GM12865 (cell line): Measurements from ENCODE around the gene MID1.

ENCODE experiments used
- DNase-seq: peaks from one replicate; pipeline ENCODE4 v3.0.0; 2010; ENCODE audit warnings: low read depth
- H3K4me3 ChIP-seq: 2 replicates; pipeline ENCODE4 v1.5.1; 2011; ENCODE audit warnings: mild to moderate bottlenecking, low read depth, low read length, control low read depth
- TF ChIP-seq, protein P1 (sequence below): IDR thresholded peaks from 2 replicates; pipeline ENCODE4 v1.5.1; 2011; ENCODE audit warnings: low read length, control low read depth, low read depth, inconsistent platforms; ENCODE audit not compliant: insufficient read depth; ENCODE audit errors: missing control alignments

The MID1 gene

DNA sequence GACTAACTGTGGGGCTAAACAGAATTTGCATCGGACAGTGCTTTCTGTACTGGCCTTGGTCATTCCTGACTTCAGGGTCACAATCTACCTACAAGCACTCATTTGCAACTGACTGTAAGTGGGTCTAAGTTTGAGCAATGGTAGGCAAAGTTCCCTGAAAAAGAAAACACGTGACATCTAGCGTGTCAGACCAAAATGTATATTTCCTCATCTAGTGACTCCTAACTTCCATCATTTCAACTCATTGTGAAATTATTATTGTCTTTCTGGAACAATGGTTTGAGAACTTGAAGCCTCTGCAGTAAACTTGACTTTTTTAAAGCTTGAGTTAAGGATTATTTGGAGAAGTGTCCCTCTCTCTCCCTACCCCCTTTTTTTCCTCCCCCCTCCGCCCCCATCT lies 113.6 kb downstream of the MID1 start:
- DNase-seq: no peak
- TF ChIP-seq, protein P1, sequence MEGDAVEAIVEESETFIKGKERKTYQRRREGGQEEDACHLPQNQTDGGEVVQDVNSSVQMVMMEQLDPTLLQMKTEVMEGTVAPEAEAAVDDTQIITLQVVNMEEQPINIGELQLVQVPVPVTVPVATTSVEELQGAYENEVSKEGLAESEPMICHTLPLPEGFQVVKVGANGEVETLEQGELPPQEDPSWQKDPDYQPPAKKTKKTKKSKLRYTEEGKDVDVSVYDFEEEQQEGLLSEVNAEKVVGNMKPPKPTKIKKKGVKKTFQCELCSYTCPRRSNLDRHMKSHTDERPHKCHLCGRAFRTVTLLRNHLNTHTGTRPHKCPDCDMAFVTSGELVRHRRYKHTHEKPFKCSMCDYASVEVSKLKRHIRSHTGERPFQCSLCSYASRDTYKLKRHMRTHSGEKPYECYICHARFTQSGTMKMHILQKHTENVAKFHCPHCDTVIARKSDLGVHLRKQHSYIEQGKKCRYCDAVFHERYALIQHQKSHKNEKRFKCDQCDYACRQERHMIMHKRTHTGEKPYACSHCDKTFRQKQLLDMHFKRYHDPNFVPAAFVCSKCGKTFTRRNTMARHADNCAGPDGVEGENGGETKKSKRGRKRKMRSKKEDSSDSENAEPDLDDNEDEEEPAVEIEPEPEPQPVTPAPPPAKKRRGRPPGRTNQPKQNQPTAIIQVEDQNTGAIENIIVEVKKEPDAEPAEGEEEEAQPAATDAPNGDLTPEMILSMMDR: no peak
- H3K4me3 ChIP-seq: no peak overlapping the region

DNA sequence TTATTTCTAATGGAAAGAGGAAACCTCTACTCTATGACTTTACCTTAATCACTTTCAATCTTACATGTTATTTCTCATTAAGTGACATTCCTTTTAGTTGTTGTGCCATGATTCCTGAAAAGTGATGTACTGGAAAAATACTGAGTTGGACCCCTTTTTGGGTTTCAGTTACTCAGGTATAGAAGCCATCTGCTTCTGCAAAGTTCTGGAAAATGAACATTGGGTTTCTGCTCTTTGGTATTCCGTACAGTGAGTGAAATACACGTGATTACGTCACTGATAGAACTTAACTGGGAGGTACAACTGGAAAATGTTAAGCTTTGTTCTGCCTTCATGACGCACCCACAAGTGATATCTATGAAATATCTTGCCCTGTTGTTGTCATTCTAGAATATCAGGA lies 114.7 kb downstream of the MID1 start:
- DNase-seq: no peak
- H3K4me3 ChIP-seq: no peak overlapping the region
- TF ChIP-seq, protein P1: no peak

DNA sequence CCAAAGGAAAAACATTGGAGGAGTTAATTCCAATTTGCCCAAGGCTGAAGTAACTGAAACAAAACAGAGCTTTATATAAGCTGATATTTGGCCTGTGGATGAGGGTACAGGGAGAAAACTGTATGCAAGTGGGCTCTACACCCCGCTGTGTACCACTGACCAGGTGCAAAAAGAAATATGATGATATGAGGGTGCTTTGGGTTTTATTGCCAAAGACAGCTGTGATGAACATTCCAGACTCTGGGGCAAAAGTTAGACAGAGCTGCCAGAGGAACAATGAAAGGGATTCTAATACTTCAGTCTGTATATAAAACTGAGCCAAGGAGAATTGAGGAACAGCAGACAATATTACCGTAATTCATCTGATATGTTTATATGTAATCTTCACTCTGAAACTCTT lies 117.4 kb downstream of the MID1 start:
- H3K4me3 ChIP-seq: no peak overlapping the region
- DNase-seq: no peak
- TF ChIP-seq, protein P1: no peak

DNA sequence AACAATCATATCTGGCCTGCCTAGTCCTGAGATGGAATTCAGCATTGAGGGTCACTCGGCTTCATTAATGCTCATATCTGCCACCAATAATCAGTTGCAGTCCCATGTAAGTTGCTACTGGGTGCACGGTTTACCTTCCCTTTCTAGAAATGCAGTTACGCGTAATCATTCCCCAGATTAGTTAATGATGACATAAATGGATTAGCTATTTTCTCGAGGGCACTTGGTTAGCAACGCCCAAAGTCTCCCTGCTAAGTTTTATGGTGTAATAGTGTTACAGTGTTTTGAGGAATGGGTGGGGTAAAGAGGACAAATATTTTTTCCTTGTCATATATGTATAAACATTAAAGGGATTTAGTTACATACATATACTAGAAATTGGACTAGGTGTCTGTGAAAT lies 118.8 kb downstream of the MID1 start:
- TF ChIP-seq, protein P1: no peak
- no peak for DNase-seq
- no peak overlapping the region for H3K4me3 ChIP-seq

DNA sequence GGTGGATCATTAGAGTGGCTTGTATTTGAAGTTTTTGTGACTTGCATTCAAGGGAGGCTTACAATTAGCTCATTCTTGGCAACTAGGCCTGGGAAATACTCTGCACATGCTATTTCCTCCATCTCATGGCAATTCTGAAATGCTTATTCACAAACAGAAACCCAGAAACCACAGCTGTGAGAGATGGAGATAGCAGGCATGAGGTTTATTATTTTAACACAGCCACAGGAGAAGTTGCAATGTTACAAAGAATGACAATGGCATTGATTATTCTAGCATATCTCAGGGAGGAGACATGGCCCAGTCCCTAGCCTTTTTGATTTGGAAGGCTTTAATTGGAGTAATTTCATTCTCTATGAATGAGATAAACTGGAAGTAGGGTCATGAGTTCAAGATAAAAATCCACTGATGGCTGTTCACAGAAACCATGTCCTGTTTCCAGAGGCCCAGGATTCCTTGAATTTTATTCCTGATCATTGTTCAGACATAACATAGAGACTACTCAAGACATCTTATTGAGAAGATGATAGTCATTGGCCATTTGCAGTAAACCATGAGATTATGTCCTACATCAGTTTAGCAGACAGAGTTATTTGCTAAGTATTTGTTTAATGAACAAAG lies 123.9 kb downstream of the MID1 start:
- no peak overlapping the region for H3K4me3 ChIP-seq
- TF ChIP-seq, protein P1: no peak
- no peak for DNase-seq

DNA sequence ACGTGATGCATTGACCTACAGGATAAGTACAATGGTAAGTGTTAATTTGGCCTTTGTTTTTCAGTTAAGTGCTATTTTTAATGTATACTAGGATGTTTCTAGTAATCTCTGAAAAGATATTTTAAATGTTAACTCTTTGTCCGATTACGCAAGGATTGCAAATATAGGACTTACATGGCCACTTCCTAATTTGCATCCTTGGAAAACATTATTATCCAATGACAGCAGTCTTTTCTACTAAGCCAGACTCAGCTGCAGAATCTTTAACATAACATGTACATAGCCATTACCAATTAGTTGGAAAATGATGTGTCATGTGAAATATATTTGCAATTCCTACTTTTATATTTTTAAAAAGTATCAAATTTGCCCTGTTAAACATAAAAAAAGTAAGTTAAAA lies 124.7 kb downstream of the MID1 start:
- no peak overlapping the region for H3K4me3 ChIP-seq
- TF ChIP-seq, protein P1: no peak
- DNase-seq: no peak

DNA sequence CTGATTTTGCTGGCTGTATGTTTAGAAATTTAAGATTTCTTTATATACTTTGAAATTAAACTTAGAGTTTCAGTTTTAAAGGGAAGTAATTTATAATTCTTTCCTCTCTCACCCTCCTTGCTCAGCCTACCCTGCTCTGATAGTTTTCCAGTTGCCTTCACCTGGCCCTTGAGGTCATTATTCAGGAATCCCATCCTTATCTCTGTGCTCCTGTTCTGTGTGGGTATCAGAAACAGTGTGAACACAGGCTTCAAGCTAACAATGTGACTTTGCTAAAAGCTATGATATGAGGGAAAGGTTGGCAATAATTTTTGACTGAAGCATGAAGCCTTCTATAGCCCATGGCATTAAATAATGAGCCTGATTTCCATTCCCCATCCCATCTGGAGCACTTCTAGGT lies 128.1 kb downstream of the MID1 start:
- H3K4me3 ChIP-seq: no peak overlapping the region
- TF ChIP-seq, protein P1: no peak
- DNase-seq: no peak
